PC-9 (cell line): ENCODE results near the gene ENTPD3. TPM values are rescaled to one million over a fixed set of nuclear protein-coding genes. Genes with fewer than 3 reads are reported as not detected.

Experiments
- BruUV-seq: library from RNA; stranded (reverse); fragments of 400-500 nt; replicated peaks from 2 replicates; lab custom pipeline; 2021; lab: Mats Ljungman, UMichigan
- CTCF ChIA-PET: fragments of 300-600 bp; sonication (Branson Sonifier 250); formaldehyde crosslinking; loops from one replicate; lab custom pipeline; 2022; ENCODE audit warnings: antibody characterized with exemption; lab: Charles Lee
- POLR2A ChIA-PET: fragments of 300-600 bp; sonication (Branson Sonifier 250); formaldehyde crosslinking; loops from one replicate; lab custom pipeline; 2022; ENCODE audit warnings: antibody characterized with exemption; ENCODE audit not compliant: unreplicated experiment; lab: Charles Lee
- DNase-seq, 2 experiments: peaks; one replicate each; pipeline versions ENCODE4 v3.0.0 to v3.0.0-alpha.2; 2015 to 2022; ENCODE audit warnings: mixed read lengths in 1 of 2
- H2AFZ ChIP-seq: fragments of 200-600 bp; sonication (generic); 2 replicates; pipeline ENCODE4 v1.8.1; 2017; ENCODE audit warnings: antibody characterized with exemption
- H3F3A ChIP-seq: fragments of 200-600 bp; sonication (generic); 2 replicates; pipeline ENCODE4 v1.8.1; 2017; ENCODE audit warnings: antibody characterized with exemption, mild to moderate bottlenecking, low read depth; ENCODE audit not compliant: insufficient read depth
- H3K27ac ChIP-seq: fragments of 200-600 bp; sonication (generic); 2 replicates; pipeline ENCODE4 v1.6.1; 2016; ENCODE audit warnings: mixed run types
- H3K27me3 ChIP-seq: fragments of 200-600 bp; sonication (generic); 2 replicates; pipeline ENCODE4 v1.6.1; 2016; ENCODE audit warnings: low read depth, mixed run types; ENCODE audit not compliant: insufficient read depth
- H3K36me3 ChIP-seq: fragments of 200-600 bp; sonication (generic); 2 replicates; pipeline ENCODE4 v1.6.1; 2016; ENCODE audit warnings: low read depth, mixed run types
- H3K4me1 ChIP-seq: fragments of 200-600 bp; sonication (generic); replicated peaks from 2 replicates; pipeline ENCODE4 v1.6.1; 2016; ENCODE audit warnings: mixed run types; ENCODE audit not compliant: insufficient read depth
- H3K4me2 ChIP-seq: fragments of 200-600 bp; sonication (generic); 2 replicates; pipeline ENCODE4 v1.6.1; 2017; ENCODE audit warnings: mixed run types
- H3K4me3 ChIP-seq: fragments of 200-600 bp; sonication (generic); 2 replicates; pipeline ENCODE4 v1.6.1; 2016; ENCODE audit warnings: mixed run types
- H3K79me2 ChIP-seq: fragments of 200-600 bp; sonication (generic); 2 replicates; pipeline ENCODE4 v1.6.1; 2017; ENCODE audit warnings: low read depth, mixed run types
- H3K9me2 ChIP-seq: fragments of 200-600 bp; sonication (generic); 2 replicates; pipeline ENCODE4 v1.8.1; 2017; ENCODE audit warnings: mild to moderate bottlenecking; ENCODE audit not compliant: insufficient read depth
- H3K9me3 ChIP-seq: fragments of 200-600 bp; sonication (generic); 2 replicates; pipeline ENCODE4 v1.8.1; 2016; ENCODE audit warnings: low read depth; ENCODE audit not compliant: insufficient read depth
- H4K20me1 ChIP-seq: fragments of 200-600 bp; sonication (generic); 2 replicates; pipeline ENCODE4 v1.8.1; 2017; ENCODE audit not compliant: insufficient read depth
- CTCF ChIP-seq: fragments of 200-600 bp; sonication (generic); conservative IDR thresholded peaks from 2 replicates; pipeline ENCODE4 v1.6.1; 2017; ENCODE audit warnings: mixed run types, antibody characterized with exemption, mild to moderate bottlenecking, moderate library complexity
- EZH2 ChIP-seq: fragments of 200-600 bp; sonication (generic); IDR thresholded peaks from 2 replicates; pipeline ENCODE4 v1.8.0; 2017; ENCODE audit warnings: antibody characterized with exemption, low read depth
- intact Hi-C: fragments of 100-400 bp; cut with micrococcal nuclease; formaldehyde crosslinking; loops from one replicate; pipeline ENCODE4 v1.10.0; 2022; ENCODE audit not compliant: unreplicated experiment
- total RNA-seq: library from RNA; stranded (reverse); gene quantifications from 2 replicates; pipeline ENCODE4 v1.2.3, GENCODE V29; 2021

Gene ENTPD3
- total RNA-seq, 1 experiment from 2014 or later = not detected

DNA sequence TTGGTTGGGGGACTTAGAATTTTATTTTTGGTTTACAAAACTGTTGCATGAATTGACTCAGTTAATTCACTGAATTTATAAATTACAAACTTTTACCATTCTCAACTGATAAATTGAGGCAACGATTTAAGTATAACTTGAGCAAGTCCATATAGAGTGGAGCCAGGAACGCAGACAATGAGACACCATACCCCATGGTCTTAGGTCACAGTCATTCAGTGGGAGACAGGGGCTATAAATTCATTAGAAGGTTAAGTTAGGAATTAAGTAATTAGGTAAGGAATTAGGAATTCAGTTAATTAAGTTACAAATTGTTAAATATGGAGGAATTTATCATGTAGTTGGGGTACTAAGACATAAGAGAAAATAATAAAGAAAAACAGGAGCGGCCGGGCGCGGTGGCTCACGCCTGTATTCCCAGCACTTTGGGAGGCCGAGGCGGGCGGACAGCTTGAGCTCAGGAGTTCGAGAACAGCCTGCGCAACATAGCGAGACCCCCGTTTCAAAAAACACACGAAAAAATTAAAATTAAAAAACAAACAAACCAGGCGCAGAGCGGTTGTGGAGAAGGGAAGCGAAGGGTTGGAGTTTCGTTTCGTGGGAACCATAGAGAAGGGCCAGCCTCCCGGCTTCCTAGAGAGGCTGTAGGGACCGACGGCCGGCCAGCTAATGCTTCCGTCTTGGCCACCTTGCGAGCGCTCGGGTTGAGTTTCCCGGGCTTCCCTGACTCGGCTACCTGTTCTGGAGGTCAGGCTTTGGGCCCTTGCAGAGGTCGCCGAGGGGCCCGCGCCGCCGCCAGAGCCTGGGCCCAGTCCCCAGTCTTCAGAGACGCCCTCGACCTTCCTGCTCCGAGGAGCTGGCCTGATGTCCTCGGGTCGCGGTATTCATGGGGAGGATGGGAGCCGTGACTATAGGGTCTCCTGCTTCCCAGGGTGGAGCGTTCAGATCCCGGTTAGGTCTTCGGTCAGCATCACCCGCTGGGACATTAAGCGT, 89.8 kb downstream of the ENTPD3 start, which contains the start of gene ZNF619:
Gene ZNF619 (plus strand): TSS at position 645 of the 993 bp plus-strand sequence. CDS start 858 bp downstream, outside the sequence.
- Histone ChIP-seq H4K20me1 (no peaks in the 10 kb centered on the region), H3K4me2 (peak within 1 kb of the TSS; percentile 93), H3K4me1 (peaks cover 12% of the 10 kb centered on the region), H3K27ac (no peak within 1 kb of the TSS), H3K27me3 (no peaks in the 10 kb centered on the region), H3K79me2 (no peaks in the 10 kb centered on the region; the same call in 1 of the 2 replicates), H3K9me3 (no peaks in the 10 kb centered on the region), H3K9me2 (no peaks in the 10 kb centered on the region), H3F3A (no peaks in the 10 kb centered on the region), H2AFZ (peak within 1 kb of the TSS; percentile 87), H3K36me3 (no peaks in the 10 kb centered on the region), H3K4me3 (peak within 1 kb of the TSS; percentile 67)
- peak; percentile 51 to 66 for DNase-seq
- TSS peak; percentile 87 for BruUV-seq
- ChIA-PET CTCF (no interaction called here), POLR2A (no interaction called here)
- intact Hi-C loops = loop anchor here (1.0 kb wide), 2 partner anchors 29 to 48 kb away; partner anchors contain the start of gene ZNF621
- no peak for TF ChIP-seq EZH2
- no peak for TF ChIP-seq CTCF

DNA sequence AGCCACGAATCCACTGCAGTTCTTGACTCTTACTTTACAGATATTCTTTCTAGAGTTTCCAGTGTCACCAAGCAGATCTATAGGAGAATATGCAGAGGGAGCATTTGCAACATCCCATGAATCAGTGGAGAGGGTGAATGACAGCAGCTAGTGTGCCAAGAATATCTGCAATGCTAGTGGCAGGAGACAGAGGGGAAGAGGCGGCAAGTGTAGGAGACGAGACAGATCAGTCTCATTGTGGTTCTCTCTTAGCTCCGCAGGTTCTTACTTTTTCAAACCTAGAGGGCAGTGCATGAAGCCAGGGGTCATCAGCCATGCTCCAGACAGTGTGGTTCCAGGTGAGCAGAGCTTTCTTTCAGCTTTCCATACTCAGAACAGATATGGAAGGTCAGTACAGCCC, 90.7 kb downstream of the ENTPD3 start:
- no TSS peak for BruUV-seq
- ChIA-PET CTCF (no interaction called here), POLR2A (no interaction called here)
- TF ChIP-seq CTCF (no peak), EZH2 (no peak)
- intact Hi-C loops = loop anchor here (1.0 kb wide), 2 partner anchors 28 to 47 kb away; partner anchors contain the start of gene ZNF621
- no peaks in the 10 kb centered on the region for H3K9me2 ChIP-seq
- H3F3A ChIP-seq = no peaks in the 10 kb centered on the region
- no peaks in the 10 kb centered on the region for H3K27me3 ChIP-seq
- H3K4me1 ChIP-seq = peaks cover 12% of the 10 kb centered on the region
- no peaks in the 10 kb centered on the region for H4K20me1 ChIP-seq
- peak overlapping the region; percentile 67 for H3K4me3 ChIP-seq
- H3K27ac ChIP-seq = no peak overlapping the region
- no peak for DNase-seq
- no peaks in the 10 kb centered on the region for H3K9me3 ChIP-seq
- no peaks in the 10 kb centered on the region for H3K36me3 ChIP-seq
- peak overlapping the region; percentile 93 for H3K4me2 ChIP-seq
- no peaks in the 10 kb centered on the region; the same call in 1 of the 2 replicates for H3K79me2 ChIP-seq
- peak overlapping the region; percentile 87 for H2AFZ ChIP-seq

Other genes with a start within 250 kb of the ENTPD3 start
- 30.9 and 39.9 TPM in 2 replicates for gene EIF1B, start 77.5 kb upstream of the ENTPD3 start, total RNA-seq
- 1,756 and 2,201 TPM in 2 replicates for gene RPL14, start 70.2 kb downstream of the ENTPD3 start, total RNA-seq
- 5.1 and 6.9 TPM in 2 replicates for gene ZNF619, start 89.9 kb downstream of the ENTPD3 start, total RNA-seq
- gene ZNF620, start 118.9 kb downstream of the ENTPD3 start, total RNA-seq = 4.1 and 4.7 TPM in 2 replicates
- gene ZNF621, start 137.8 kb downstream of the ENTPD3 start, total RNA-seq = 21.1 and 26.2 TPM in 2 replicates